CD8-positive, alpha-beta memory T cell (primary cell): ENCODE results near the gene MEF2A. TPM values are rescaled to one million over a fixed set of nuclear protein-coding genes. Genes with fewer than 3 reads are reported as not detected.

Experiments used
- CTCF ChIA-PET: fragments of 350-600 bp; sonication (Branson Sonifier 250); formaldehyde crosslinking; loops from one replicate; lab custom pipeline; 2021; ENCODE audit warnings: antibody characterized with exemption; lab: Charles Lee
- POLR2A ChIA-PET: fragments of 350-600 bp; sonication (Branson Sonifier 250); formaldehyde crosslinking; loops from one replicate; lab custom pipeline; 2021; ENCODE audit warnings: antibody characterized with exemption; lab: Charles Lee
- DNase-seq, 5 donors: peaks; one replicate each; pipeline versions ENCODE4 v3.0.0 to v3.0.0-alpha.2; 2020 to 2022; ENCODE audit warnings: mixed read lengths in 1 of 5
- H3K27ac ChIP-seq: one replicate; pipeline ENCODE4 v1.7.0; 2013; ENCODE audit warnings: low read depth, mild to moderate bottlenecking, low read length, moderate library complexity
- H3K27me3 ChIP-seq: 2 replicates; pipeline ENCODE4 v1.7.0; 2013; ENCODE audit warnings: low read length, mild to moderate bottlenecking; ENCODE audit not compliant: insufficient read depth, poor library complexity, severe bottlenecking
- H3K36me3 ChIP-seq: 2 replicates; pipeline ENCODE4 v1.7.0; 2013; ENCODE audit warnings: mild to moderate bottlenecking, low read length, moderate library complexity; ENCODE audit not compliant: insufficient read depth
- H3K4me1 ChIP-seq: 2 replicates; pipeline ENCODE4 v1.7.0; 2013; ENCODE audit warnings: mild to moderate bottlenecking, low read length, moderate library complexity; ENCODE audit not compliant: insufficient read depth
- H3K4me3 ChIP-seq: 2 replicates; pipeline ENCODE4 v1.7.0; 2013; ENCODE audit warnings: mild to moderate bottlenecking, low read length
- H3K9me3 ChIP-seq: 2 replicates; pipeline ENCODE4 v1.7.0; 2013; ENCODE audit warnings: mild to moderate bottlenecking, low read length
- H3K27ac Mint-ChIP-seq, 8 donors: one replicate each; pipeline ENCODE4 v1.8.0; 2020 to 2021; ENCODE audit warnings: mixed read lengths in 8 of 8, mild to moderate bottlenecking in 6 of 8, inconsistent platforms in 3 of 8, moderate library complexity in 3 of 8
- H3K27me3 Mint-ChIP-seq, 2 donors: one replicate each; pipeline ENCODE4 v1.8.0; 2020 to 2021; ENCODE audit warnings: mixed read lengths in 2 of 2, mild to moderate bottlenecking in 1 of 2, moderate library complexity in 1 of 2
- H3K36me3 Mint-ChIP-seq, 3 donors: one replicate each; pipeline ENCODE4 v1.8.0; 2020 to 2021; ENCODE audit warnings: mixed read lengths in 3 of 3, inconsistent platforms in 1 of 3, mild to moderate bottlenecking in 1 of 3
- H3K4me1 Mint-ChIP-seq, 3 donors: one replicate each; pipeline ENCODE4 v1.8.0; 2020 to 2021; ENCODE audit warnings: mixed read lengths in 3 of 3, inconsistent platforms in 1 of 3, mild to moderate bottlenecking in 1 of 3
- H3K4me3 Mint-ChIP-seq, 7 donors: one replicate each; pipeline ENCODE4 v1.8.0; 2020 to 2021; ENCODE audit warnings: mixed read lengths in 7 of 7, mild to moderate bottlenecking in 6 of 7, moderate library complexity in 4 of 7, inconsistent platforms in 2 of 7
- H3K9me3 Mint-ChIP-seq, 5 donors: one replicate each; pipeline ENCODE4 v1.8.0; 2020 to 2022; ENCODE audit warnings: mixed read lengths in 5 of 5, mild to moderate bottlenecking in 3 of 5, moderate library complexity in 2 of 5, inconsistent platforms in 1 of 5
- polyA plus RNA-seq: library from polyadenylated mRNA; unstranded; fragments of 300-500 nt; fragmentation: Illumina TruSeq; gene quantifications from one replicate; pipeline ENCODE4 v1.2.3, GENCODE V29; 2021
- total RNA-seq, 2 experiments: library from RNA; stranded (reverse); gene quantifications; one replicate each; pipeline ENCODE4 v1.2.3, GENCODE V29; 2021

MEF2A gene
- total and polyA plus RNA-seq, 3 experiments from 2014 or later = 15.3 to 22.4 (median 21.1) TPM

GRCh38 chr15:99628374-99629001 lies 62.7 kb downstream of the MEF2A start:
- H3K27ac Mint-ChIP-seq = peak overlapping the region in 1 of 8 donors; percentile 4
- no peak overlapping the region for H3K4me3 ChIP-seq
- H3K27ac ChIP-seq = no peak overlapping the region
- ChIA-PET POLR2A (no interaction called here), CTCF (no interaction called here)
- H3K9me3 Mint-ChIP-seq = peaks cover 0 to 13% (median 10%) of the 10 kb centered on the region in 5 donors
- H3K9me3 ChIP-seq = no peaks in the 10 kb centered on the region
- no peak for DNase-seq
- no peak overlapping the region for H3K4me3 Mint-ChIP-seq
- H3K27me3 ChIP-seq = no peaks in the 10 kb centered on the region
- H3K36me3 ChIP-seq = no peaks in the 10 kb centered on the region
- peaks cover 43 to 72% (median 59%) of the 10 kb centered on the region in 3 donors for H3K4me1 Mint-ChIP-seq
- H3K36me3 Mint-ChIP-seq = peaks cover 5 to 23% (median 19%) of the 10 kb centered on the region in 3 donors
- H3K4me1 ChIP-seq = peaks cover 8% of the 10 kb centered on the region
- no peaks in the 10 kb centered on the region for H3K27me3 Mint-ChIP-seq

DNA sequence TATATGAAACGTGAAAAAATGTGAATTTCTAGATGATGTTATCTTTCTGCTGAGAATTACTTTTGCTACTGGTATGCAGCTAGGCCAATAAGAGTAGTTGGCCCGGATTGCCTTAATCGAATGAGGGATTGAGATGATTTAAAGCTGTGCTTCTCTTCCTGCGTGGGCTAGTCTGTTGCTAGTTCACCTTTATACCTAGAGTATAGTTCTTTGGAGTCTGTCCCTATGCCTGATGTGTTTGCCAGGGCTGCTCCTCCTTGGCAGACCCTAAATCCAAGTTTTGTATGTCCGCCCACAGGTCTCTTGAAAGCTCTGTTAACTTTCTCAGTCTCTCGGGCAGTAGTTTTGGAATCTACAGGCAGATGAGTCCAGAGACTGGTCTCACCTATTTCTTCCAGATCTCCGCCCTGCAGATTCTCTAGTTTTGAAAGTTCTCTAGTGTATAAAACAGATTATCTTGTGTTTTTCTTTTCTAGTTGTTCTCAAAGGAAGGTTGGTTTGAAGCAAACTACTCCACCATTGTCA lies 64.9 kb downstream of the MEF2A start:
- peaks cover 14 to 33% (median 28%) of the 10 kb centered on the region in 3 donors for H3K36me3 Mint-ChIP-seq
- Histone ChIP-seq H3K27me3 (no peaks in the 10 kb centered on the region), H3K9me3 (no peaks in the 10 kb centered on the region), H3K36me3 (peaks cover 8% of the 10 kb centered on the region), H3K4me3 (no peak overlapping the region), H3K27ac (no peak overlapping the region), H3K4me1 (peaks cover 8% of the 10 kb centered on the region)
- POLR2A ChIA-PET = no interaction called here
- H3K27me3 Mint-ChIP-seq = no peaks in the 10 kb centered on the region
- no peak overlapping the region for H3K4me3 Mint-ChIP-seq
- peaks cover under 1 to 9% (median 4%) of the 10 kb centered on the region in 5 donors for H3K9me3 Mint-ChIP-seq
- H3K27ac Mint-ChIP-seq = no peak overlapping the region
- CTCF ChIA-PET = no interaction called here
- peaks cover 39 to 63% (median 63%) of the 10 kb centered on the region in 3 donors for H3K4me1 Mint-ChIP-seq
- no peak for DNase-seq

DNA sequence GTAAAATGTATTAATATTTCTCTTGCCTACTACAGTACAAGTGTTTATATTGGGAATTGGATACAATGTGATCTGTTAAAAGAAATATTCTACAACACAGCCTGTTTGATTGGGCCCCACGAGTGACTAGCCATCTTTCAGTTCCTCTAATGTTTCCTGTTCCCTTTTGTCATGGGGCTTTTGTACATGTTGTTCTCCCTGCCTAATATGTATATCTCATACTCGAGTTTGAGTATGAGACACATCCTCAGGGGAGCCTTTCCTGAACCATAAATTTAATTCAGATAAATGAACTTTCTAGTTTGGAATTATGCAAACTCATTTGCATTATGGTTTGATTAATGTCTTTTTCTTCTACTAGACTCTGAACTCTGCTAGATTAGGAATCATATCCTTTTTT lies 65.5 kb downstream of the MEF2A start:
- Mint-ChIP-seq H3K4me1 (peaks cover 38 to 61% (median 57%) of the 10 kb centered on the region in 3 donors), H3K4me3 (no peak overlapping the region), H3K9me3 (peaks cover 0 to 15% (median 5%) of the 10 kb centered on the region in 5 donors), H3K36me3 (peaks cover 16 to 38% (median 28%) of the 10 kb centered on the region in 3 donors), H3K27ac (peak overlapping the region in 1 of 8 donors; percentile 71), H3K27me3 (no peaks in the 10 kb centered on the region)
- CTCF ChIA-PET = no interaction called here
- H3K27ac ChIP-seq = no peak overlapping the region
- peaks cover 8% of the 10 kb centered on the region for H3K36me3 ChIP-seq
- no peaks in the 10 kb centered on the region for H3K27me3 ChIP-seq
- H3K9me3 ChIP-seq = no peaks in the 10 kb centered on the region
- POLR2A ChIA-PET = no interaction called here
- H3K4me3 ChIP-seq = no peak overlapping the region
- no peak for DNase-seq
- peaks cover 2% of the 10 kb centered on the region for H3K4me1 ChIP-seq

GRCh38 chr15:99632521-99632920 lies 66.7 kb downstream of the MEF2A start:
- no peak overlapping the region for H3K4me3 ChIP-seq
- peaks cover 8% of the 10 kb centered on the region for H3K36me3 ChIP-seq
- H3K27me3 ChIP-seq = no peaks in the 10 kb centered on the region
- H3K9me3 ChIP-seq = no peaks in the 10 kb centered on the region
- DNase-seq = no peak
- no peaks in the 10 kb centered on the region for H3K4me1 ChIP-seq
- CTCF ChIA-PET = no interaction called here
- POLR2A ChIA-PET = no interaction called here
- Mint-ChIP-seq H3K9me3 (peaks cover 0 to 16% (median 5%) of the 10 kb centered on the region in 5 donors), H3K36me3 (peaks cover 23 to 38% (median 36%) of the 10 kb centered on the region in 3 donors), H3K4me1 (peaks cover 32 to 58% (median 47%) of the 10 kb centered on the region in 3 donors), H3K27me3 (no peaks in the 10 kb centered on the region), H3K27ac (no peak overlapping the region), H3K4me3 (no peak overlapping the region)
- H3K27ac ChIP-seq = no peak overlapping the region

GRCh38 chr15:99633655-99634054 lies 67.9 kb downstream of the MEF2A start:
- peaks cover 36 to 56% (median 45%) of the 10 kb centered on the region in 3 donors for H3K4me1 Mint-ChIP-seq
- Histone ChIP-seq H3K27me3 (no peaks in the 10 kb centered on the region), H3K27ac (no peak overlapping the region), H3K4me1 (no peaks in the 10 kb centered on the region), H3K9me3 (no peaks in the 10 kb centered on the region), H3K36me3 (peaks cover 8% of the 10 kb centered on the region), H3K4me3 (no peak overlapping the region)
- POLR2A ChIA-PET = no interaction called here
- H3K27ac Mint-ChIP-seq = no peak overlapping the region
- CTCF ChIA-PET = no interaction called here
- no peak for DNase-seq
- H3K4me3 Mint-ChIP-seq = no peak overlapping the region
- H3K9me3 Mint-ChIP-seq = peaks cover 0 to 16% (median 5%) of the 10 kb centered on the region in 5 donors
- peaks cover 23 to 41% (median 40%) of the 10 kb centered on the region in 3 donors for H3K36me3 Mint-ChIP-seq
- H3K27me3 Mint-ChIP-seq = no peaks in the 10 kb centered on the region

DNA sequence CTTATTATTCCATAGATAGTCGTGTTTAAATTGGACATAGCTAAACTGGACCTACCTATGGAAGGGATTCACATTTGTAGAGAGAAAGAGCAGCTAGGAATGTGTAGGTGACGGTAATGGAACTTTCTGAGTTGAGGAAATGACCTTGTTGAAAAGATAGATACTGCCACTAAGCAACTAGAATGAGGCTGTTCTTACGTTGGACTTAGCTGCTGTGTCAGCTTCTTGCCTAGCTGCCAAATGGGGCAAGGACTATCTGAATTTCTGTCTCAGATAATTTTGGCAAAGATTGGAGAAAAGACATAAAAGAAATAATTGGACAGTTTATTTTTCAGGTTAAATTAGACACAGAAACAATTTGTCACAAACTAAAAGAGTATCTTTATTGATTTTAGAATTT lies 68.8 kb downstream of the MEF2A start:
- no peak for DNase-seq
- Histone ChIP-seq H3K36me3 (peaks cover 8% of the 10 kb centered on the region), H3K4me3 (no peak overlapping the region), H3K9me3 (no peaks in the 10 kb centered on the region), H3K27me3 (no peaks in the 10 kb centered on the region), H3K27ac (no peak overlapping the region), H3K4me1 (no peaks in the 10 kb centered on the region)
- H3K4me3 Mint-ChIP-seq = no peak overlapping the region
- peak overlapping the region in 1 of 8 donors; percentile 45 for H3K27ac Mint-ChIP-seq
- H3K27me3 Mint-ChIP-seq = no peaks in the 10 kb centered on the region
- H3K36me3 Mint-ChIP-seq = peaks cover 23 to 41% (median 40%) of the 10 kb centered on the region in 3 donors
- H3K9me3 Mint-ChIP-seq = peaks cover 0 to 16% (median 5%) of the 10 kb centered on the region in 5 donors
- ChIA-PET CTCF (no interaction called here), POLR2A (no interaction called here)
- H3K4me1 Mint-ChIP-seq = peaks cover 39 to 56% (median 47%) of the 10 kb centered on the region in 3 donors

DNA sequence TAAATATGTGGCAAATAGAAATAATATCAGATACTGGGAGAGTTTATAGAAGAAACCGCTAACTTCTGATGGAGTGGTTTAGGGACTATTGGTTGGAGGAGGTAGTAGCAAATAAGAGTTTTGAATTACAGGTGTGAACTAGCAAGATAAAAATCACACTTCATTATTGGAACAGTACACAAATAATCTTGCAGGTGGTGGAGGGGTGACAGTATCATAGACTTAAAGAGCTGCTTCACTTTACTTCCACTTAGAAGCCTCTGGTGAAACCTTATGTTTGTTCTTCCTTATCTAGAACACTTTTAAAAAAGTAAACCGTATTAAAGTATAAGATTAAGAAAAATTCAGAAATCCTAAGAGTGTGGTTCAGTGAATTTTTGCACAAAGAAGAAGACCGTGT lies 69.4 kb downstream of the MEF2A start:
- peaks cover 0 to 16% (median 5%) of the 10 kb centered on the region in 5 donors for H3K9me3 Mint-ChIP-seq
- ChIA-PET CTCF (no interaction called here), POLR2A (no interaction called here)
- H3K36me3 Mint-ChIP-seq = peaks cover 22 to 41% (median 40%) of the 10 kb centered on the region in 3 donors
- H3K27ac Mint-ChIP-seq = peak overlapping the region in 1 of 8 donors; percentile 13
- peaks cover 38 to 55% (median 47%) of the 10 kb centered on the region in 3 donors for H3K4me1 Mint-ChIP-seq
- H3K36me3 ChIP-seq = peaks cover 8% of the 10 kb centered on the region
- no peaks in the 10 kb centered on the region for H3K27me3 ChIP-seq
- H3K4me3 Mint-ChIP-seq = no peak overlapping the region
- no peak overlapping the region for H3K27ac ChIP-seq
- H3K27me3 Mint-ChIP-seq = no peaks in the 10 kb centered on the region
- no peak for DNase-seq
- H3K9me3 ChIP-seq = no peaks in the 10 kb centered on the region
- no peak overlapping the region for H3K4me3 ChIP-seq
- H3K4me1 ChIP-seq = no peaks in the 10 kb centered on the region

DNA sequence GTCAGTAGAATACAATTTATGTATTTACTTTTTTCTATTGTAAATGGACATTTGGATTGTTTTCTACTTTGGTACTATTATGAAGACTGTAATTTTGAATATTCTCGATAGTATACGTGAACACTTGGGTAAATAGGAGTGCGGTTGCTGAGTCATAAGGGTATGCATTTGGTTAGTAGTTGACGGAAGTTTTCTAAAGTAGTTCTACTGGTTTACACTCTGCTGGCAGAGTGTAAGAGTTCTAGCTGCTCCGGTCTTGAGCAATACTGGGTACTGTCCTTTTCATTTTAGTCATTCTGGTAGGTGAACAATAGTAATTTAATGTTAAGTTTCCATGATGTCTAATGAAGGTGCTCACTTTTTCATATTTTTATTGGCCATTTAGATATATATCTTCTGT lies 70.0 kb downstream of the MEF2A start:
- CTCF ChIA-PET = no interaction called here

More for the DNA sequence above, 70.0 kb downstream of the MEF2A start:
- Histone ChIP-seq H3K27ac (no peak overlapping the region), H3K4me1 (no peaks in the 10 kb centered on the region), H3K9me3 (no peaks in the 10 kb centered on the region), H3K4me3 (no peak overlapping the region), H3K36me3 (peaks cover 8% of the 10 kb centered on the region), H3K27me3 (no peaks in the 10 kb centered on the region)
- no peaks in the 10 kb centered on the region for H3K27me3 Mint-ChIP-seq
- peaks cover 0 to 16% (median 5%) of the 10 kb centered on the region in 5 donors for H3K9me3 Mint-ChIP-seq
- H3K27ac Mint-ChIP-seq = peak overlapping the region in 1 of 8 donors; percentile 60
- POLR2A ChIA-PET = no interaction called here
- peaks cover 33 to 51% (median 40%) of the 10 kb centered on the region in 3 donors for H3K4me1 Mint-ChIP-seq
- H3K36me3 Mint-ChIP-seq = peaks cover 22 to 46% (median 44%) of the 10 kb centered on the region in 3 donors
- no peak overlapping the region for H3K4me3 Mint-ChIP-seq
- no peak for DNase-seq
